ENCODE measurements around the gene STAB2. TPM values are rescaled to one million over a fixed set of nuclear protein-coding genes. Genes with fewer than 3 reads are reported as not detected.
"Not testable (repeated sequence)": the region's sequence is repeated elsewhere in the genome, so short reads cannot be mapped to it uniquely, and the experiment has no call there.

The STAB2 gene
- polyA plus RNA-seq, 3 donors: 0.30 to 0.90 (median 0.55) TPM

GRCh38 chr12:103807561-103808238, 220.6 kb downstream of the STAB2 start:
- 73 to 83% (median 75%) methylated on average over 9 of the region's 9 CpGs for WGBS, 3 donors
- no peak overlapping the region for H3K27ac ChIP-seq (ENCODE audit: low read depth, low read length)

- H3K27ac ChIP-seq (ENCODE audit: low read depth, low read length): no peak overlapping the region
- 85 to 94% (median 90%) methylated on average over 6 of the region's 6 CpGs for WGBS, 3 donors
These were observed 221.3 kb downstream of the STAB2 start for GRCh38 chr12:103808239-103808880.

GRCh38 chr12:103809154-103809553, 222.1 kb downstream of the STAB2 start:
- H3K27ac ChIP-seq (ENCODE audit: low read depth, low read length): no peak overlapping the region
- 87 to 98% (median 90%) methylated on average over 4 of the region's 4 CpGs for WGBS, 3 donors

- WGBS, 3 donors: 68 to 92% (median 80%) methylated on average over 7 of the region's 7 CpGs
These were observed 222.6 kb downstream of the STAB2 start for GRCh38 chr12:103809639-103810038.

GRCh38 chr12:103810111-103810510, 223.0 kb downstream of the STAB2 start:
- 76 to 86% (median 77%) methylated on average over 5 of the region's 5 CpGs for WGBS, 3 donors
- no peak overlapping the region for H3K27ac ChIP-seq (ENCODE audit: low read depth, low read length)

More at GRCh38 chr12:103809639-103810038, 222.6 kb downstream of the STAB2 start:
- not testable (repeated sequence) for H3K27ac ChIP-seq (ENCODE audit: low read depth, low read length)

GRCh38 chr12:103811791-103812190, 224.7 kb downstream of the STAB2 start:
- WGBS, 3 donors: 80 to 94% (median 89%) methylated on average over 6 of the region's 6 CpGs
- no peak overlapping the region for H3K27ac ChIP-seq (ENCODE audit: low read depth, low read length)

- no peak overlapping the region for H3K27ac ChIP-seq (ENCODE audit: low read depth, low read length)
- 98 to 100% (median 100%) methylated on average over 1 of the region's 1 CpG for WGBS, 3 donors
These were observed 225.7 kb downstream of the STAB2 start for GRCh38 chr12:103812789-103813188.

GRCh38 chr12:103813426-103813825, 226.4 kb downstream of the STAB2 start:
- H3K27ac ChIP-seq (ENCODE audit: low read depth, low read length): no peak overlapping the region
- WGBS, 3 donors: 94 to 96% (median 95%) methylated on average over 3 of the region's 3 CpGs

GRCh38 chr12:103813949-103814348, 226.9 kb downstream of the STAB2 start:
- H3K27ac ChIP-seq (ENCODE audit: low read depth, low read length): no peak overlapping the region
- 36 to 67% (median 63%) methylated on average over 4 of the region's 4 CpGs for WGBS, 3 donors

GRCh38 chr12:103814436-103814835, 227.4 kb downstream of the STAB2 start:
- H3K27ac ChIP-seq (ENCODE audit: low read depth, low read length): no peak overlapping the region

More at GRCh38 chr12:103814436-103814835, 227.4 kb downstream of the STAB2 start:
- WGBS, 3 donors: 54 to 59% (median 55%) methylated on average over 3 of the region's 3 CpGs

Other genes starting within 250 kb of the STAB2 start
- gene C12orf42, start 91.3 kb upstream of the STAB2 start, polyA plus RNA-seq: not detected

Data from adipose tissue (tissue), 3 donors.